ENCODE results near the gene NSMCE3.
"Not testable (repeated sequence)": the region's sequence is repeated elsewhere in the genome, so short reads cannot be mapped to it uniquely, and the experiment has no call there.

Gene NSMCE3

DNA sequence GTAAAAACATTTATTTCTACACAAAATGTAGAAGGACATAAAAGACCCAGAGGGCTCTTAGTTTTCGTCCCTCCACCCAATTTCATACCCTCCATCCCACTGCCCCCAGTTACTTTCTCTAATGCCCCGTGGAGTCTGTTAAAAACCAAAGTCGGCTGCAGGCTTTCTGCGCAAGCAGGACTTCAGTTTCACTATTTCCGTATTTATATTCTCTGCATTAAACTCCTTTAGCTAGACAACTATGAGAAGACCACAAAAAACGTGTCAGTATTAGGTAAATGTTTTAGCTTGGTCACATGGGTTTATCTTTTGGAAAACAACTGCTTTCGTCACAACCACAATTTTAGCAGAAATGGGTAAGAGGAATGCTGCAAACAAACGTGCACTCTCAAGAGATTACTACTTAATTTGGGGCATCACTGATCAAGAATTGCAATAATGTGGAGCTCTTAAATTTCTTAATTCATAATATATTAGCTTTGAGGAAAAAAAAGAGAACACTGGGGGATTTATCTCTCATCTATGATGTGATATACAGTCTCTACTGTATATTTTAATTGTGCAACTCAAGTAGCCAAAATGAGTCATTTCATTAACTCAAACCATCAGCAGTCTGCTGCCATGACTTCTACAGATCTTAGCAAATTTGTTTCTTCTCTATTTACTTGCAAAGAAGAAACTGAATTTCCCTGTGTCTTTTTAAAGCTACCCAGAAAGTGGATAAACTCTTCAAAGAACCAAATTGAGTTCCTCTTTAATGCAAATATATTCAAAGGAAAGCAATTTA is 740 bp upstream of the NSMCE3 start:
- no peak for DNase-seq (ENCODE audit: low read depth)

DNA sequence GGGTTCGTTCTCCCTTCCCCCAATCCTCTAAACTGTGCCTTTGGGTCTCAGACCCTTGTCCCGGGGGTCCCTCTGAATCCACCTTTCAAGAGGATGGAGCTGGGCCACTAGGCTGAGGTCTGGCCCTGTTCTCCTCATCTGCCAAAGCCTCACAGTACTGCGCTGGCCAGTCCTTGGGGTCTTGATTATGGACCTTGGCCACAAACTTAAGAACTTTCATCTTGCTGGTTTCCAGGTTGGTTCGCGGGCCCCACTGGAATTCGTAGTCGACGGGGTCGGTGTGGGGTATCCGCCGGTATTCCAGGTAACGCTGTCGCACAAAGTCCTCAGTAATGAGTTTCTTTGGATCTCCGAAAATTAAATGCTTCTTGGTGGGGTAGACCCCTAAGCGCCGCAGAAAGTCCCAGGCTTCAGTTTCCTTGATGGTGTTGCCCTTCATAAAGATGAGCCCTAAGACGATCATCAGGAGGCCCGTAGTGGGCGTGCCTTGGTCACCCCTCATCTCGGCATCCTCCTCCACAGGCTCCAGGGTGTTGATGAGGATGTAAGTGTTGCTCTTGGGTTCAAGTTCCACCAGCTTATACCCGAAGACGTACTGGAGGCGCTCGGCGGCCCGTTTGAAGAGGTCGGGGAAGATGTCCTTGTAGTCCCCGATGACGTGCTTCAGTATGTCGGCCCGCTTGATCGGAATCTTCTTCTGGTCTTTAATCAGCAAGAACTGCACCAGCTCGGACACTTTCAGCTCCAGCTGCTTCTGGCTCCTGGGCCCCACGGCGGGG is 727 bp downstream of the NSMCE3 start:
- no peak for DNase-seq (ENCODE audit: low read depth)

DNA sequence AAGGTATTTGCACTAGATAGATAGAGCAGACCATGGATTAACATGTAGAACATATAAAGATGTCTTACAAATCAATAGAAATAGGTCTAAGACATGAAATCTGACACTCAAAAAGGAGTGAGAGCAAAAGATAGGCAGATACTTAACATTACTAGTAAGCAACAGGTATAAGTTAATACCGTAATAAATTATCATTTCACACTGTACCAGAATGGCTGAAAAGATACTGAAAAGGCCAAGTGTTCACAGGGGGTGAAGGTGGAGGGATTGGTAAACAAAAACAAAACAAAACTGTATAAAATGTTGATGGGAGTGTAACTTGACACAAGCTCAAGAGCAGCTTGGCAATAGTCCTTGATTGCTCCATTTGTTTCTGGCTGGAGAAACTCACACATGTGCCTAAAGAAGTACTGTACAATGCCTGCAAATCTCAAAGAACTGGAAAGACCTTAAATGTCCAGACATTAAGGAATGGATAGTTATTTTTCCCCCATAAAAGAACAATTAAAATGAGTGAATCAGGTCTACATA is 3.5 kb downstream of the NSMCE3 start:
- DNase-seq (ENCODE audit: low read depth), result no peak

DNA sequence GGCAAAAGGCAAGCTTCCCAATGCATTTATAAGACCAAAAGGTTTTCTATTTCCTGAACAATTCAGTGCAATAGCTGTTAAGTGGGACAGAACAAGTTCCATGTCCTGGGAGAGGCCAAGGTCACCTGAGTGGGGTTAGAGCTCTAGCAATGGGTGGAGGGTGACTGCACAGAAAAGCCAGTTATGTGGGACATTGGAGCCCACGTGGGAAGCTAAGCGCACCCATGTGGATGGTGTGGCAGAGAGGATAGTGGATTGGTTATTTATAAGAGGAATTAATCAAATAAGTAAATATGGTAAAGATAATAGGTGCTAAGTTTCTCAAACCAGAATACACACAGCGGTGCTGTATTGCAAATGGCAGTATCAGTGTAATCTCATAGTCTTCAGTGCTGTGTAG is 6.3 kb downstream of the NSMCE3 start:
- DNase-seq (ENCODE audit: low read depth), result no peak

DNA sequence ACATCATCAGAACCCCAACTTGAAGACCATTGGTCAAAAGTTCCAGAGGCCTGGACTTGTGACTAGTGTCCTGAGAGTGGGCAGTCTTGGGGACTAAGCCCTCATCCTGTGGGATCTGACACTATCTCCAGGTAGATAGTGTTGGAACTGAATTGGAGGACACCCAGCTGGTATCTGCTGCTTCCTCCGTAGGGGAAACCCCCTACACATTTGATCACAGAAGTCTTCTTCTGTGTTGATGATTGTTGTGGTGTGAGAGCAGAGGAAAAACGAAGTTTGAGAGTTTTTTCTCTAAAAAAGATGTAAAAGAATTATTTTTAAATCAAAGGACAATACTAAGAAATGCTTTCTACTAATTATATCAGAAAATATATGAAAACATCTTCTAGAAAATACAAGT is 6.9 kb downstream of the NSMCE3 start:
- no peak for DNase-seq (ENCODE audit: low read depth)

DNA sequence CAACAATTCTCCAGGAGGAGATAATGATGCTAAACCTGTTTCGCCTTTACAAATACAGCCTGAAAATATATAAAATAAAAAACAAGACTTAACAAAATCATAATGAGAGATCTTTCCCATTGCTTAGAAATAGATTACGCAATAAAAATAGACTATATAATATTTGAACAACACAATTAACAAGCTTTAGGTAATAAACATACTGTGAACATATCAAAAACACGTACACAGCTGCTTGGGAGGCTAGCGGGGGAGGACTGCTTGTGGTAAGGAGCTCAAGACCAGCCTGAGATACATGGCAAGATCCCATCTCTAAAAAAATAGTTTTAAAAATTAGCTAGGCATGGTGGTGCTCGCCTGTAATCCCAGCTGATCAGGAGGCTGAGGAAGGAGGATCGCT is 8.7 kb downstream of the NSMCE3 start:
- no peak for DNase-seq (ENCODE audit: low read depth)

DNA sequence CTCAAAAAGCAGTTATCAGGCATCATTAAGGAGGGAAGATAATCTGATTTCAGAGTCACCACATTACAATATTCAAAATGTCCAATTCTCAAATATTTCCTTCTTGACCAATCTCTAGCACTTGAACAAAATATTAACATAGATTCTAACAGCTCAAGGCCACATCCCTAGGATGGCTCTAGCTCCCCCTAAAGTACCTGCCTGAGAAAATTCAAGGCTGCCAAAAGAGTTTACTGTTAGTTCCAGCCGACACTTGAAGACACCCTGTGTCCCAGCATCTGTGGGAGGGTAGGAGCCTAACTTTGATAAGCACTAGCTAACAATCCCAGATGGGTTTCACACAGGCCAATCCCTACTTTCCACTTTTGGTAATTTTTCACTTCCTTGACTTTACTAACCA is 10.4 kb downstream of the NSMCE3 start:
- DNase-seq (ENCODE audit: low read depth), result no peak

DNA sequence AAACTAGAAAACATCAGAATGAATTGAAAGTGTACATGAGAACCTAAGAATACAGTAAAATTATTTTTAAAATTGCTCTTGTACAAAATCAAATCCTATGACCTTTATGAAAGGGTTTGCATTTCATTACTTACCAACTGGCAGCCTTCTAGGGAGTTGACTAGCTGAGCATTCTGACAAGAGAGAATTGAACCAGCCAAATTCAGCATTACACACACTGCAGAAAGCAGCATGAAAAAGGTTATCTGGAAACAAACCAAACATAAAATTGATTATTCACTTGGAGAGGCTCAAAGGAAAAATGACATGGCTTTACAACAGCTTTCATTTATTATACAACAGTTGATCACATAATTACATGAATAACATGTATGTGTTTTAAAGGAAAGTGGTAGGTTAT is 17.4 kb downstream of the NSMCE3 start:
- DNase-seq (ENCODE audit: low read depth), result no peak

DNA sequence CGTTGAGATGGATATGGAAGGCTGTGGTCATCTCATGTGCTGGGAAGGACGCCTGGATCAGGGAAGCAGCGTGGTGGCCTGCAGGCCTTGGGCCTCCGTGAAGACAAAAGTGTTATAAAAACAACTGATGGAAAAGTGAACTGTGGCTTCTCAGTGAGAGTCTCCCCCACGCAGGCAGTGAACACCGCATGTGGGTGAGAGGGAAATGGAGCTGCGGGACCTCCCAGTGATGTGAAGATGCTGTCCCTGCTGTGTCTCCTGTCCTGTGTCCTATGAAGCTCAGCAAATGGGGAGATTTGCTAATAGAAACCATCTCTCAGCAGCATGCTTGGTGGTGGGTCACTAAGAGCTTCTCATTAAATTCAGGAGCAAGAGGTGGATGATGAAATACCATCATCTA is 25.1 kb downstream of the NSMCE3 start:
- DNase-seq (ENCODE audit: low read depth), result no peak

DNA sequence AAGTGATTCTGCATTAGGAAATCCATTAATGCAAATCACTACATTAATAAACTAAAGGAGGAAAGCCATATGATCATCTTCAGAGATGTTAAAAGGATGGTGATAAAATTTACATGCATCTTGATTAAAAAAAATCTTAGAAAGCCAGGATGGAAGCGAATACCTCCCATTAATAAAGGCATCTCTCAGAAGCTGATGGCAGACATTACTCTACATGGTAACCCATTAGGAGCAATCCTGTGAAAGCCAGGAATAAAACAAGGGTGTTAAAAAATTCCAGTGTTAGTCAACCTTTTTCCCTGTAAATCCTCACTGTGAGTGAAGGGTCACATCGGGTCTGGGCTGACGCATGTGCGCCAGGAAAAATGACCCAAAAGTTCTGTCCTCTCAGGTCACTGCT is 25.5 kb downstream of the NSMCE3 start:
- no peak for DNase-seq (ENCODE audit: low read depth)

DNA sequence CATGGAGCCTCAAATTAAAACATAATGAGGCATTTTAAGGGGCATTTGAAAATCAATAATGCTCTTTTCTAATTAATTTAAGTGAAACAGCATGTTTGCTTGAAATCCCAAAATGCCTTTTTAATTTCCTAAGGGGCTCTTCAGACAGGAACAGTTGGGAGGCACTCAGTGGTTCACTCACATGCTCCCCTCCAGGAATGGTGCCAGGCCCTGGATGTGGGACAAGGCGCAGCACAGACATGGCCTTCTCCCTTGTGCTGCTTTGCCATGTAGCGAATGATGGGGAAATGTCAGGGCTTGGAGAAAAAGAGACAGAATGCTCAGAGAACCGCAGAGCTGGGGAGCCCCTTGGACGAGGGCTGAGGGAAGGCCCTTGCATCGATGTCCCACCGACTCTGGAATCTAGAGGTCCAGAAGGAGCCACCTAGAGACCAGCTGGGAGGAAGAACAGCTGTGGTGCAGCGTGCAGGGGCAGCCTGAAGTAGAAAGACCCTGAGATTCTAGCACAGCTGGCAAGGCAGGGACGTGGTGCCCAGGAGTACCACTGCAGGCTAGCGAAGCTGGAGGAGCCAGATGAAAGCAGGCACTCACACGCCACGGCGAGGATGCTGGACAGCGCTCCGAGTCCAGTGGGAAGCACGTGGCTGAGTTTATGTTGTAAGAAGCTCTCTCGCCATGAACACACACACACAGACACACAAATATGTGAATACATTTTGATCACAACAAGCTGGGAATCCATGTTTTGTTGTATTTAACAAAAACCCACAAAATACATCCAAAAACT is 27.0 kb downstream of the NSMCE3 start:
- DNase-seq (ENCODE audit: low read depth), result no peak

DNA sequence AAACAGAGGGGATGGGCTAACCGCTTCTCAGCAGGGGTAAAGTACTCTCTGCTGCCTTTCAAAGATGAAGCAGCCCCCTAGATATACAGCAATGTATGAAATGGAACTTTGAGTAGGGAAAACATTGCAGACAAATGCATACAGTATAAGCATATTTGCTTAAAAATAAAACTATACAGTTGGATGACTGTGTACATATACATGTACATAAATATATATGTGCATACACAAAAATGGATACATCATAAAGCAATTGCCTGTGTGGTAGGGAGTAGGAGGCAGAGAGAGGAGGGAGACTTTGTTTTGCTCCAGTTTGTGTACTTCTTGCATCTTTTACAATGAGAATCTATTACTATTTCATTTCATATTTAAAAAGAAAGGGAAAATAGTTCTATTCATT is 28.4 kb downstream of the NSMCE3 start:
- no peak for DNase-seq (ENCODE audit: low read depth)

DNA sequence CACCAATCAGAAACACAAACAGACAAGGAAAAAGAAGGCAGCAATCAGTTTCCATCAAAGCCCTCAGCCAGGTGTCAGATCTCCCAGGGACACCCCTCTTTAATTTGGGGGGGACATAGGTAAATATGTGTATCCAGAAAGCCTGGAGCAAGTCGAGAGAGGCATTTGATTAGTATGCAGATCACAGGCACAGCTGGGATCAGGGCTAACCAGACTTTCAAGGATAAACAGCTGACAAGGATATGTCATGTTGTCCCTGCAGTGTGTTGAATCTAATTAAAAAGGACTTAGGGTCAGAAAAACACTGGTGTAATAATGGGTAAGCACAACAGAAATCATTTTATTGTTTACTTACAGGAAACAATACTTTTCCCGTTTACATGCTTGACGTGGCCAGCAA is 30.2 kb downstream of the NSMCE3 start:
- no peak for DNase-seq (ENCODE audit: low read depth)

DNA sequence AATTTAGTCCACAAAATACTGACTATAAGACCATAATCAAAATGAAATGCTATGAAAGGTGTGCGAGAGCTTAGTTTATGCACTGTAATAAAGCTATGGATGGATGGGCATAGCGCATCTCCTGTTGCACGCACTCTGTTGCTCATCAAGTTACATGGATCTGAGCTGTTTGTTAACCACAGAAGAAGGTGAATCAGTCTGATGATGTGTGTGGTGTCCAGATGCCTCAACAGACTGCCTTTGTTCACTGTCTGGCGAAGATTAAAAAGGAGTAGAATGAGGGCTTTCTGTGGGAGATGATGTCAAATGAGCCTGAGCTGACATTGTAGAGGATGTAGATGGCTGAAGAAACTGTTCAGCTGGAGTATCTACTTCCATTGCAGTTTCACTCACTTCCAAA is 36.1 kb downstream of the NSMCE3 start:
- no peak for DNase-seq (ENCODE audit: low read depth)

DNA sequence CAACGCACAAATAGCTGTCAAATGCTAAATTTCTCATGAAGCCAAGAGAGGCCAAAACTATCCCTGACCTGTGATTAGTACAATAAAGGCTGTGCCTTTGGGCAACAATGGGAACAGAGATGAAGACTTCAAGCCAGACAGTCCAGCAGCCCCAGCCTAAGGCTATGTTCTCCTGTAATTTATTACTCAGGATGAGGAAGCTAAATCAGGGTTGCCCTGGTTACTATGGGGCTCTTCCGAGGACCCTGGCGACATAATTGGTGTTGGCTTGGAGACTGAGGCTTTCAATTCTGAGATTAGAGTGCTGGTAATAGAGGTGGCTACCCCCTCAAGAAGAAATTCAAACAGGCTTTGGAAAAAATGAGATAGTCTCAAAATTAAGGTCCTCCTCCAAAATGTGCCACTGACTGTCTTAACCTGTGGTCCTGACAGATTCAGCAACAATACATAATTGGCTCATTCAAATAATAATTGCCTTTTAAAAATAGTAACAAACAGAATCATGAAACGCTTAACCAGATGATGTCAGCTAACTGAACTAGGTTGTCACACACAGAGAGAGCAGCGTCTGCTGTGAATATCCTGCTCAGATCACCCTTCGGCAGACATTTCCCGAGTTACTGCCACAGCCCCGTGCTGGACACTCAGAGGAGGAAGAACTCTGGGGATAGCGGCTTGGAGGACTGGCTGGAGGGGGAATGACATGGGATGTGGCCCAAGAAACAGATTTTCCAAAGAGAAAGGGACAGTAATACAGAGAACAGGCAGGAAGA is 43.0 kb downstream of the NSMCE3 start:
- no peak for DNase-seq (ENCODE audit: low read depth)

DNA sequence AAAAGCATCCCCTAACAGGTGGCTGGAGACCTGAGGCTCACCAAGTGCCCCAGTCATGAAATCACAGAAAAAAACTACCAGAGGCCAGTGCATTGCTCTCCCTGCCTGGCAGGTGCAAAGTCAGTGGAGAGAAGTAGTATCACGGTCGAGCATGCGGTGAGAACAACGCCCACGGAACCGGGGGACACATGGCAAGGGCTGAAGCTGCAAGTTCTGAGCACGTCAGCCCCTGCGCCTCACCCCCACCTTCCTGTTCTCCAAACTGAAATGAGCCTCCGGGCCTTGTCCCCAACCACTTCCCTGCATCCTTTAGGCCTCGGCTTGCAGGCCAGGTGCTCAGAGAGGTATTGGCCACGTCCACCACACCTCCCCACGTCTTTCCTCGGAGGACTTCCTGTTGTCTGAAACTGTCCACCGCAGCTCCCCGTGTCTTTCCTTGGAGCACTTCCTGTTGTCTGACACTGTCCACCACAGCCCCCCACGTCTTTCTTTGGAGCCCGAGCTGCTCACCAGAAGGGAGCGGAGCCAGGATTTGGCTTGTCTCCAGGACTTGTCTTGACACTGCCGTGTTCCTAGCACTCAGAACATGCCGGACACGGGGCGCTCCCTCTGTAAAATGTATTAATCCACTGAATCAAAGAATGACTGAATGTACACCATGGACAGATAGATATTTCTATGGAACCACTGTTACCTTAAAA is 43.9 kb downstream of the NSMCE3 start:
- DNase-seq (ENCODE audit: low read depth), result no peak

DNA sequence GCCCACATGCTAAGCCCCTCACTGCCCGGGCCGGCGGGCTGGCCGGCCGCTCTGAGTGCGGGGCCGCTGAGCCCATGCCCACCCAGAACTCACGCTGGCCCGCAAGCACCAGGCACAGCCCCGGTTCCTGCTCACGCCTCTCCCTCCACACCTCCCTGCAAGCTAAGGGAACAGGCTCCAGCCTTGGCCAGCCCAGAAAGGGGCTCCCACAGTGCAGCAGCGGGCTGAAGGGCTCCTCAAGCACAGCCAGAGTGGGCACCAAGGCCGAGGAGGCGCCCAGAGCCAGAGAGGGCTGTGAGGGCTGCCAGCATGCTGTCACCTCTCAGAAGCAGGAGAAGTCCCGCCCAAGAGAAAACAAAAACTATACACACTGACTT is 44.6 kb downstream of the NSMCE3 start:
- not testable (repeated sequence) for DNase-seq (ENCODE audit: low read depth)

DNA sequence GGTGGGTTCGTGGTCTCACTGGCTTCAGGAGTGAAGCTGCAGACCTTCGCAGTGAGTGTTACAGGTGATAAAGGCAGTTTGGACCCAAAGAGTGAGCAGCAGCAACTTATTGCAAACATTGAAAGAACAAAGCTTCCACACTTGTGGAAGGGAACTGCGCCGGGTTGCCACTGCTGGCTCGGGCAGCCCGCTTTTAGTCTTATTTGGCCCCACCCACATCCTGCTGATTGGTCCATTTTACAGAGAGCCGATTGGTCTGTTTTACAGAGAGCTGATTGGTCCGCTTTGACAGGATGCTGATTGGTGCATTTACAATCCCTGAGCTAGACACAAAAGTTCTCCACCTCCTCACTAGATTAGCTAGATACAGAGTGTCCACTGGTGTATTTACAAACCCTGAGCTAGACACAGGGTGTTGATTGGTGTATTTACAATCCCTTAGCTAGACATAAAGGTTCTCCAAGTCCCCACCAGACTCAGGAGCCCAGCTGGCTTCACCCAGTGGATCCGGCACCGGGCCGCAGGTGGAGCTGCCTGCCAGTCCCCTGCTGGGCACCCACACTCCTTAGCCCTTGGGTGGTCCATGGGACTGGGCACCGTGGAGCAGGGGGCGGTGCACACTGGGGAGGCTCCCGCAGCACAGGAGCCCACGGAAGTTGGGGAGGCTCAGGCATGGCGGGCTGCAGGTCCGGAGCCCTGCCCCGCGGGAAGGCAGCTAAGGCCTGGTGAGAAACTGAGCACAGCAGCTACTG is 45.2 kb downstream of the NSMCE3 start:
- DNase-seq (ENCODE audit: low read depth), result not testable (repeated sequence)

DNA sequence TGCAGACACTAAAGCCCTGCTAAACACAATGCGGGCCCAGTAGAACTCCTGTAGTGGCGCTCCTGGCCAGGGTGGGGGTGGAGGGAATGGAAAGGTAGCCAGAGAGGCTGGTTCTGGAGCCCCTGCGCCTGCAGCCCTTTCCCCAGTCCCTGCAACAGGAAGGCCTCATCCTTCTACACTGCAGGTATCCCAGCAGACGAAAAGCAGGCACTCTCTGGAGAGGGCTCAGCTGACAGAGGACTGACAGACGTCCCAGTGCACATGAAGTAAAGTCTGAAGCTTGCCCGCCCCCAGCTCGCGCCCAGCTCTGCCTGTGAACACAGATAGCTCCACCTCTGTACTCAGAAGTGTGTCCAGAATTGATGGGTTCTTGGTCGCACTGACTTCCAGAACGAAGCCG is 46.0 kb downstream of the NSMCE3 start:
- DNase-seq (ENCODE audit: low read depth), result no peak

DNA sequence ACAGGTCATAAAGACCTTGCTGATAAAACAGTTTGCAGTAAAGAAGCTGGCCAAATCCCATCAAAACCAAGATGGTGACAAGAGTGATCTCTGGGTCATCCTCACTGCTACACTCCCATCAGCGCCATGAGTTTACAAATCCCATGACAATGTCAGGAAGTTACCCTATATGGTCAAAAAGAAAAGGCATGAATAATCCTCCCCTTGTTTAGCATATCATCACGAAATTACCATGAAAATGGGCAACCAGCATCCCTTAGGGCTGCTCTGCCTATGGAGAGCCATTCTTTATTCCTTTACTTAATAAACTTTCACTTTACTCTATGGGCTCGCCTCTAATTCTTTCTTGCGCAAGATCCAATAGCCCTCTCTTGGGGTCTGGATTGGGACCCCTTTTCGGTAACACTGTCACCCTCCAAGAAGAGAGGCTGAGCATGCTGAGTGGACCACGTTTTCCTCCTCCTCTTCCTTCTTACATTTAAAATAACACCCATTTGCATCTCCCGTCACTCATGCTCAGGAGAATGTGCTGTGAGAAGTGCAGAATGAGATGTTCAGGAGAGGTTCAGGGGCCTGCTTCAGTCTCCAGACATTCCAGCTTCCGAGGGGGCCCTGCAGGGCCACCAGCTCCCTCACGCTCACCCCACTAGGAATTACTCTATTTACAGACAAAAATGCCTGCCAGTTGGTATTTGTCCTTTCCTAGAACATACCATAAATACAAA is 47.3 kb downstream of the NSMCE3 start:
- no peak for DNase-seq (ENCODE audit: low read depth)

Data from CMK (cell line).